Mesenchymal stem cell (in vitro differentiated cells and primary cell): ENCODE results near the gene XCL2.

Experiments
- DNase-seq: peaks from one replicate; pipeline ENCODE4 v3.0.0-alpha.2; 2013
- H2AFZ ChIP-seq: one replicate; pipeline ENCODE4 v1.6.1; 2013; ENCODE audit warnings: low read depth, mild to moderate bottlenecking, control low read depth, inconsistent platforms, low read length, moderate library complexity
- H2AK5ac ChIP-seq: 2 replicates; pipeline ENCODE4 v1.6.1; 2013; ENCODE audit warnings: low read length, moderate library complexity, mild to moderate bottlenecking, inconsistent platforms; ENCODE audit not compliant: severe bottlenecking
- H2BK120ac ChIP-seq: one replicate; pipeline ENCODE4 v1.6.1; 2013; ENCODE audit warnings: low read depth, mild to moderate bottlenecking, inconsistent platforms, low read length, moderate library complexity
- H2BK12ac ChIP-seq, 2 experiments: one replicate each; pipeline ENCODE4 v1.6.1; 2013; ENCODE audit warnings: inconsistent platforms in 2 of 2, low read length in 2 of 2, mild to moderate bottlenecking in 2 of 2, moderate library complexity in 2 of 2, control low read depth in 1 of 2
- H2BK15ac ChIP-seq: one replicate; pipeline ENCODE4 v1.6.1; 2013; ENCODE audit warnings: mild to moderate bottlenecking, low read depth, inconsistent platforms; ENCODE audit not compliant: poor library complexity, severe bottlenecking
- H2BK5ac ChIP-seq: 2 replicates; pipeline ENCODE4 v1.6.1; 2013; ENCODE audit warnings: low read depth, mild to moderate bottlenecking, low read length, control low read depth, inconsistent platforms; ENCODE audit not compliant: poor library complexity, severe bottlenecking
- H3K14ac ChIP-seq, 2 experiments: one replicate each; pipeline ENCODE4 v1.6.1; 2013; ENCODE audit warnings: inconsistent platforms in 2 of 2, low read length in 2 of 2, control low read depth in 1 of 2, mild to moderate bottlenecking in 1 of 2, moderate library complexity in 1 of 2
- H3K18ac ChIP-seq, 2 experiments: one replicate each; pipeline ENCODE4 v1.6.1; 2013; ENCODE audit warnings: inconsistent platforms in 2 of 2, low read length in 2 of 2, control low read depth in 1 of 2, low read depth in 1 of 2, mild to moderate bottlenecking in 1 of 2
- H3K23ac ChIP-seq, 2 experiments: one replicate each; pipeline ENCODE4 v1.6.1; 2013; ENCODE audit warnings: inconsistent platforms in 2 of 2, low read length in 2 of 2, mild to moderate bottlenecking in 2 of 2, moderate library complexity in 2 of 2, control low read depth in 1 of 2
- H3K27ac ChIP-seq: 2 replicates; pipeline ENCODE4 v1.5.1; 2013; ENCODE audit warnings: mild to moderate bottlenecking, moderate library complexity, low read length, control low read depth, inconsistent platforms; ENCODE audit not compliant: poor library complexity, severe bottlenecking
- H3K27me3 ChIP-seq, 2 experiments: 2 replicates each; pipeline versions ENCODE4 v1.6.1 to v1.7.0; 2013; ENCODE audit warnings: low read length in 2 of 2, mild to moderate bottlenecking in 2 of 2, moderate library complexity in 2 of 2, control low read depth in 1 of 2, inconsistent platforms in 1 of 2; ENCODE audit not compliant: control insufficient read depth in 1 of 2, insufficient read depth in 1 of 2
- H3K36me3 ChIP-seq, 2 experiments: 2 replicates each; pipeline versions ENCODE4 v1.6.1 to v1.7.0; 2013; ENCODE audit warnings: low read length in 2 of 2, control low read depth in 1 of 2, inconsistent platforms in 1 of 2, low read depth in 1 of 2, mild to moderate bottlenecking in 1 of 2; ENCODE audit not compliant: insufficient read depth in 2 of 2, control insufficient read depth in 1 of 2
- H3K4ac ChIP-seq, 2 experiments: one replicate each; pipeline ENCODE4 v1.6.1; 2013; ENCODE audit warnings: inconsistent platforms in 2 of 2, low read length in 2 of 2, mild to moderate bottlenecking in 2 of 2, moderate library complexity in 2 of 2, control low read depth in 1 of 2, low read depth in 1 of 2
- H3K4me1 ChIP-seq: 2 replicates; pipeline ENCODE4 v1.6.1; 2013; ENCODE audit warnings: low read depth, low read length, control low read depth; ENCODE audit not compliant: control insufficient read depth, insufficient read depth
- H3K4me2 ChIP-seq: 2 replicates; pipeline ENCODE4 v1.6.1; 2013; ENCODE audit warnings: low read length, mild to moderate bottlenecking, inconsistent platforms; ENCODE audit not compliant: poor library complexity, severe bottlenecking
- H3K4me3 ChIP-seq, 2 experiments: 2 replicates each; pipeline versions ENCODE4 v1.5.1 to v1.7.0; 2013; ENCODE audit warnings: low read length in 2 of 2, mild to moderate bottlenecking in 2 of 2, control low read depth in 1 of 2, low read depth in 1 of 2; ENCODE audit not compliant: insufficient read depth in 1 of 2
- H3K79me1 ChIP-seq: replicated peaks from 2 replicates; pipeline ENCODE4 v1.6.1; 2013; ENCODE audit warnings: mild to moderate bottlenecking, control low read depth, low read length, inconsistent platforms; ENCODE audit not compliant: poor library complexity, severe bottlenecking
- H3K9ac ChIP-seq: 2 replicates; pipeline ENCODE4 v1.7.0; 2013; ENCODE audit warnings: mild to moderate bottlenecking, low read length, moderate library complexity
- H3K9me3 ChIP-seq: 2 replicates; pipeline ENCODE4 v1.7.0; 2013; ENCODE audit warnings: mild to moderate bottlenecking, low read length; ENCODE audit not compliant: control insufficient read depth
- H4K8ac ChIP-seq: one replicate; pipeline ENCODE4 v1.6.1; 2013; ENCODE audit warnings: inconsistent platforms, mild to moderate bottlenecking, low read length, moderate library complexity
- H4K91ac ChIP-seq: one replicate; pipeline ENCODE4 v1.6.1; 2013; ENCODE audit warnings: mild to moderate bottlenecking, low read length, inconsistent platforms
- WGBS: methylation state at CpG from one replicate; pipeline ENCODE4 v1.1.7; 2013; ENCODE audit warnings: mixed read lengths; 5-methylcytosine and 5-hydroxymethylcytosine counted together

The XCL2 gene

GRCh38 chr1:168518201-168518689 lies 25.6 kb downstream of the XCL2 start:
- Histone ChIP-seq H2AK5ac (no peak overlapping the region), H2BK12ac (no peak overlapping the region), H4K91ac (no peak overlapping the region), H3K4me1 (no peaks in the 10 kb centered on the region), H3K18ac (no peak overlapping the region), H3K23ac (no peak overlapping the region), H2BK5ac (no peak overlapping the region), H3K14ac (no peak overlapping the region), H2BK120ac (no peak overlapping the region), H3K4me3 (no peak overlapping the region), H3K9ac (no peak overlapping the region), H3K4ac (no peak overlapping the region), H4K8ac (no peak overlapping the region), H3K9me3 (no peaks in the 10 kb centered on the region), H3K27me3 (no peaks in the 10 kb centered on the region), H2BK15ac (no peak overlapping the region), H2AFZ (no peak overlapping the region), H3K4me2 (no peak overlapping the region), H3K79me1 (no peaks in the 10 kb centered on the region), H3K27ac (no peak overlapping the region), H3K36me3 (no peaks in the 10 kb centered on the region)
- DNase-seq, result no peak
- WGBS, result 80% methylated on average over 1 of the region's 4 CpGs

DNA sequence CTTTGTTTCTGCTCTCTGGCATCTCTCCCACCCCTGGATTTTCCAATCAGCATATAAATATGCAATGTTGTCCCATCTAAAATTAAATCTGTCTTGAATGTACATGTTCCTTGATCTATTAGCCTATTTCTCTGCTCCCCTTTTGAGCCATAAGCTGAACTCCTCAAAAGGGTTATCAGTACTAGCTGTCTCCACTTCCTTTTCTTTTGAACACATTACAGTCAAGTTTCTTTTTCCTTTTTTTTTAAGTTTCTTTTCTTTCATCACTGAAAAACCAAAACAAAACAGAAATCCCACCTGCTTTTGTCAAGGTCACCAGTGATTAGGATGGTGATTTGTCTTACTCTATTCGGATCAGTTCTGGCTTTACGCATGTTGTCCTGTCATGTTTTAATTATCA lies 29.3 kb downstream of the XCL2 start:
- DNase-seq, result no peak
- no peak overlapping the region for H2BK5ac ChIP-seq
- 100% methylated on average over 2 of the region's 2 CpGs for WGBS

GRCh38 chr1:168513656-168514404 lies 30.0 kb downstream of the XCL2 start:
- Histone ChIP-seq H3K27ac (no peak overlapping the region), H3K4ac (no peak overlapping the region), H3K9ac (no peak overlapping the region), H2BK5ac (no peak overlapping the region), H4K8ac (peak overlapping the region; percentile 32), H2AK5ac (no peak overlapping the region), H2BK12ac (peak overlapping the region in 1 of 2 experiments; percentile 2), H3K23ac (no peak overlapping the region), H3K4me2 (no peak overlapping the region), H2BK15ac (no peak overlapping the region), H3K4me3 (no peak overlapping the region), H3K4me1 (no peaks in the 10 kb centered on the region), H3K9me3 (no peaks in the 10 kb centered on the region), H3K36me3 (no peaks in the 10 kb centered on the region), H2AFZ (no peak overlapping the region), H4K91ac (no peak overlapping the region), H3K27me3 (no peaks in the 10 kb centered on the region), H3K14ac (peak overlapping the region in 1 of 2 experiments; percentile 26), H2BK120ac (no peak overlapping the region), H3K79me1 (no peaks in the 10 kb centered on the region), H3K18ac (no peak overlapping the region)
- DNase-seq, result peak; percentile 55
- 89% methylated on average over 8 of the region's 9 CpGs for WGBS

More for the DNA sequence above, 29.3 kb downstream of the XCL2 start:
- H3K14ac ChIP-seq, result no peak overlapping the region
- no peaks in the 10 kb centered on the region for H3K9me3 ChIP-seq
- no peak overlapping the region for H4K91ac ChIP-seq
- no peak overlapping the region for H3K4me2 ChIP-seq
- no peak overlapping the region for H3K9ac ChIP-seq
- H3K27me3 ChIP-seq, result no peaks in the 10 kb centered on the region
- H3K36me3 ChIP-seq, result no peaks in the 10 kb centered on the region
- no peak overlapping the region for H4K8ac ChIP-seq
- H3K4me1 ChIP-seq, result no peaks in the 10 kb centered on the region
- H2AFZ ChIP-seq, result no peak overlapping the region
- H2BK12ac ChIP-seq, result no peak overlapping the region
- no peak overlapping the region for H3K18ac ChIP-seq
- no peak overlapping the region for H2AK5ac ChIP-seq
- no peak overlapping the region for H3K4ac ChIP-seq
- no peak overlapping the region for H3K27ac ChIP-seq
- H3K23ac ChIP-seq, result no peak overlapping the region
- no peak overlapping the region for H2BK120ac ChIP-seq
- H2BK15ac ChIP-seq, result no peak overlapping the region
- no peaks in the 10 kb centered on the region for H3K79me1 ChIP-seq
- H3K4me3 ChIP-seq, result no peak overlapping the region

- H4K91ac ChIP-seq, result no peak overlapping the region
- no peaks in the 10 kb centered on the region for H3K27me3 ChIP-seq
- no peak overlapping the region for H3K27ac ChIP-seq
- no peak overlapping the region for H3K4me2 ChIP-seq
- no peak overlapping the region for H3K4me3 ChIP-seq
- no peak overlapping the region for H2AK5ac ChIP-seq
- no peaks in the 10 kb centered on the region for H3K9me3 ChIP-seq
- no peak overlapping the region for H3K4ac ChIP-seq
- no peak overlapping the region for H4K8ac ChIP-seq
- no peak overlapping the region for H2BK5ac ChIP-seq
- DNase-seq, result no peak
- no peak overlapping the region for H3K18ac ChIP-seq
- no peaks in the 10 kb centered on the region for H3K79me1 ChIP-seq
- no peak overlapping the region for H2BK12ac ChIP-seq
- no peak overlapping the region for H3K9ac ChIP-seq
- no peak overlapping the region for H2BK120ac ChIP-seq
- no peak overlapping the region for H2BK15ac ChIP-seq
- no peak overlapping the region for H2AFZ ChIP-seq
- no peak overlapping the region for H3K14ac ChIP-seq
- H3K36me3 ChIP-seq, result no peaks in the 10 kb centered on the region
- WGBS, result 47% methylated on average over 13 of the region's 13 CpGs
- H3K4me1 ChIP-seq, result no peaks in the 10 kb centered on the region
- H3K23ac ChIP-seq, result no peak overlapping the region
Observed at GRCh38 chr1:168512864-168513595, 30.8 kb downstream of the XCL2 start.
